Astrocyte (in vitro differentiated cells and primary cell): Measurements from ENCODE around the gene HJURP. TPM values are rescaled to one million over a fixed set of nuclear protein-coding genes. Genes with fewer than 3 reads are reported as not detected.

Source experiments
- DNase-seq: peaks from one replicate; pipeline ENCODE4 v3.0.0-alpha.2; 2010; ENCODE audit warnings: low read depth
- FAIRE-seq: peaks from 2 replicates; lab custom pipeline; 2011; peaks lifted over from hg19 to GRCh38; lab: Jason Lieb, UNC
- H2AFZ ChIP-seq: 2 replicates; pipeline ENCODE4 v1.6.0; 2012; ENCODE audit warnings: low read depth, low read length, inconsistent platforms
- H3K27ac ChIP-seq: 2 replicates; pipeline ENCODE4 v1.5.1; 2011; ENCODE audit warnings: low read depth, low read length, inconsistent platforms
- H3K27me3 ChIP-seq: 2 replicates; pipeline ENCODE4 v1.6.0; 2011; ENCODE audit warnings: low read length, inconsistent platforms; ENCODE audit not compliant: insufficient read depth
- H3K36me3 ChIP-seq: 2 replicates; pipeline ENCODE4 v1.5.1; 2011; ENCODE audit warnings: low read length, inconsistent platforms; ENCODE audit not compliant: insufficient read depth
- H3K4me1 ChIP-seq: 2 replicates; pipeline ENCODE4 v1.5.1; 2011; ENCODE audit warnings: low read length, inconsistent platforms; ENCODE audit not compliant: insufficient read depth
- H3K4me2 ChIP-seq: 2 replicates; pipeline ENCODE4 v1.6.0; 2012; ENCODE audit warnings: low read length, inconsistent platforms
- H3K4me3 ChIP-seq: 2 replicates; pipeline ENCODE4 v1.5.1; 2011; ENCODE audit warnings: low read depth, mild to moderate bottlenecking, low read length, inconsistent platforms; ENCODE audit not compliant: insufficient read depth
- H3K79me2 ChIP-seq: 2 replicates; pipeline ENCODE4 v1.6.0; 2012; ENCODE audit warnings: mild to moderate bottlenecking, low read length, inconsistent platforms; ENCODE audit not compliant: insufficient read depth
- H3K9ac ChIP-seq: 2 replicates; pipeline ENCODE4 v1.6.0; 2012; ENCODE audit warnings: mild to moderate bottlenecking, low read length, inconsistent platforms
- H3K9me3 ChIP-seq: 2 replicates; pipeline ENCODE4 v1.5.1; 2012; ENCODE audit warnings: low read depth, mild to moderate bottlenecking, low read length, inconsistent platforms; ENCODE audit not compliant: insufficient read depth
- H4K20me1 ChIP-seq: 2 replicates; pipeline ENCODE4 v1.6.0; 2012; ENCODE audit warnings: low read length, inconsistent platforms; ENCODE audit not compliant: insufficient read depth
- H3K27ac Mint-ChIP-seq: one replicate; pipeline ENCODE4 v1.8.0; 2021; ENCODE audit warnings: mild to moderate bottlenecking, mixed read lengths; ENCODE audit not compliant: unreplicated experiment
- H3K27me3 Mint-ChIP-seq: one replicate; pipeline ENCODE4 v1.8.0; 2021; ENCODE audit warnings: low read depth, mixed read lengths; ENCODE audit not compliant: unreplicated experiment
- H3K36me3 Mint-ChIP-seq: one replicate; pipeline ENCODE4 v1.8.0; 2021; ENCODE audit warnings: low read depth, mixed read lengths; ENCODE audit not compliant: unreplicated experiment
- H3K4me1 Mint-ChIP-seq: one replicate; pipeline ENCODE4 v1.8.0; 2021; ENCODE audit warnings: low read depth, mixed read lengths; ENCODE audit not compliant: unreplicated experiment
- H3K4me3 Mint-ChIP-seq: one replicate; pipeline ENCODE4 v1.8.0; 2021; ENCODE audit warnings: mild to moderate bottlenecking, moderate library complexity, mixed read lengths; ENCODE audit not compliant: unreplicated experiment
- H3K9me3 Mint-ChIP-seq: one replicate; pipeline ENCODE4 v1.8.0; 2021; ENCODE audit warnings: mild to moderate bottlenecking, mixed read lengths; ENCODE audit not compliant: unreplicated experiment
- EZH2 ChIP-seq: IDR thresholded peaks from 2 replicates; pipeline ENCODE4 v1.6.1; 2012; ENCODE audit warnings: mild to moderate bottlenecking, low read length, inconsistent platforms; ENCODE audit not compliant: insufficient read depth
- total RNA-seq: library from RNA; stranded (reverse); gene quantifications from 2 replicates; pipeline ENCODE4 v1.2.1, GENCODE V29; 2021
- TF ChIP-seq, protein P1 (sequence below): IDR thresholded peaks from 2 replicates; pipeline ENCODE4 v1.5.1; 2011; ENCODE audit warnings: low read depth, mild to moderate bottlenecking, inconsistent platforms, low read length, moderate library complexity; ENCODE audit not compliant: insufficient read depth

The HJURP gene
- total RNA-seq, 1 donor from 2014 or later, result 5.9 TPM

DNA sequence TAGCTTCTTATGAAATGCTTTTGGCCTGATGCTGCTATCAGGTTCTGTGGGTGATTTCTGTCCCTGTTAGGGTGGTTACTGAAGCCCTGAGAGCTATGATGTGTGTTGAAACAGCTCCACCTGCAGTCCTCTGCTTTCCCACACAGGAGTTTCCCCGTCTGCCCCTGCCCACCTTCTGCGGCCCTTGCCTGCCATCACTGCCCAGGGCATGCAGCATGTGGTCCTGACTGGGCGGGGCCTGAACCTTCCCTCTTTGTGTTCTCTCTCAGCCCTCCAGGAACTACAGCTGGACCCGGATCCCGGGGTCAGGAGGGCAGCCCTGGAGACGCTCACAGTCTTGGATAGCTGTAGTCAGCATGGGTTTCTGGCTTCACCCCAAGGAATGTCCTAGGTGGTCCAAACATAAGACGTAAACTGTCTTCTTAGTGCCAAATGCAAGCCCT, 21.4 kb downstream of the HJURP start:
- Histone ChIP-seq H3K4me3 (no peak overlapping the region), H3K27ac (no peak overlapping the region), H3K79me2 (peaks cover 27% of the 10 kb centered on the region), H4K20me1 (no peaks in the 10 kb centered on the region), H2AFZ (peak overlapping the region; percentile 2), H3K9ac (no peak overlapping the region), H3K36me3 (peaks cover 13% of the 10 kb centered on the region), H3K9me3 (no peaks in the 10 kb centered on the region), H3K4me2 (no peak overlapping the region), H3K4me1 (peaks cover 4% of the 10 kb centered on the region), H3K27me3 (no peaks in the 10 kb centered on the region)
- Mint-ChIP-seq H3K27ac (no peak overlapping the region), H3K36me3 (peaks cover 5% of the 10 kb centered on the region), H3K9me3 (no peaks in the 10 kb centered on the region), H3K27me3 (peaks cover 1% of the 10 kb centered on the region), H3K4me3 (no peak overlapping the region), H3K4me1 (peaks cover 8% of the 10 kb centered on the region)
- peak; percentile 59 for DNase-seq
- no peak for TF ChIP-seq EZH2
- TF ChIP-seq, protein P1, sequence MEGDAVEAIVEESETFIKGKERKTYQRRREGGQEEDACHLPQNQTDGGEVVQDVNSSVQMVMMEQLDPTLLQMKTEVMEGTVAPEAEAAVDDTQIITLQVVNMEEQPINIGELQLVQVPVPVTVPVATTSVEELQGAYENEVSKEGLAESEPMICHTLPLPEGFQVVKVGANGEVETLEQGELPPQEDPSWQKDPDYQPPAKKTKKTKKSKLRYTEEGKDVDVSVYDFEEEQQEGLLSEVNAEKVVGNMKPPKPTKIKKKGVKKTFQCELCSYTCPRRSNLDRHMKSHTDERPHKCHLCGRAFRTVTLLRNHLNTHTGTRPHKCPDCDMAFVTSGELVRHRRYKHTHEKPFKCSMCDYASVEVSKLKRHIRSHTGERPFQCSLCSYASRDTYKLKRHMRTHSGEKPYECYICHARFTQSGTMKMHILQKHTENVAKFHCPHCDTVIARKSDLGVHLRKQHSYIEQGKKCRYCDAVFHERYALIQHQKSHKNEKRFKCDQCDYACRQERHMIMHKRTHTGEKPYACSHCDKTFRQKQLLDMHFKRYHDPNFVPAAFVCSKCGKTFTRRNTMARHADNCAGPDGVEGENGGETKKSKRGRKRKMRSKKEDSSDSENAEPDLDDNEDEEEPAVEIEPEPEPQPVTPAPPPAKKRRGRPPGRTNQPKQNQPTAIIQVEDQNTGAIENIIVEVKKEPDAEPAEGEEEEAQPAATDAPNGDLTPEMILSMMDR, result peak; percentile 33
- no peak for FAIRE-seq

DNA sequence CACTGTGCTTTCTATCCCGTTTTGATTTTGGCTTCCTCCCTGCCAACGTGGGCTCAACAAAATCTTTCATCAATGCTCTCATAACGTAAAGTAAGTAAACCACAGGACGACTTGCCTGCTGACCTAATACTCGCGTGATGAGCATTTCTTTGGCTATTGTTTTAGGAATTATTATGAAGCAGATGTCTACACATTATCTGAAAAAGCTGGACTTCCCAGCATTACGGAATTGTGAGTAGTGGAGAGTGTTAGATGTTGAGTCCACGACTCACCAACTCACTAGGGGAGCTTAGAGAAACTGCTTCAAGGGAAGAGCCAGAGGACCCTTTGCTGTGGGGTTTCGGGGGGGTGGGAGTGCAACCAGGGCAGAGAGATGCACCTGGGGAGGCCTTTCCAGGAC, 21.9 kb downstream of the HJURP start:
- Histone ChIP-seq H3K27ac (no peak overlapping the region), H3K9ac (no peak overlapping the region), H4K20me1 (no peaks in the 10 kb centered on the region), H3K4me2 (no peak overlapping the region), H3K4me1 (peaks cover 4% of the 10 kb centered on the region), H3K79me2 (peaks cover 23% of the 10 kb centered on the region), H3K9me3 (no peaks in the 10 kb centered on the region), H2AFZ (peak overlapping the region; percentile 2), H3K27me3 (no peaks in the 10 kb centered on the region), H3K36me3 (peaks cover 13% of the 10 kb centered on the region), H3K4me3 (no peak overlapping the region)
- H3K4me1 Mint-ChIP-seq, result peaks cover 8% of the 10 kb centered on the region
- H3K27me3 Mint-ChIP-seq, result peaks cover 3% of the 10 kb centered on the region
- FAIRE-seq (no peak), DNase-seq (peak; percentile 48)
- TF ChIP-seq EZH2, result no peak
- TF ChIP-seq, protein P1, result no peak
- H3K4me3 Mint-ChIP-seq, result no peak overlapping the region
- H3K27ac Mint-ChIP-seq, result no peak overlapping the region
- no peaks in the 10 kb centered on the region for H3K9me3 Mint-ChIP-seq
- peaks cover 4% of the 10 kb centered on the region for H3K36me3 Mint-ChIP-seq

DNA sequence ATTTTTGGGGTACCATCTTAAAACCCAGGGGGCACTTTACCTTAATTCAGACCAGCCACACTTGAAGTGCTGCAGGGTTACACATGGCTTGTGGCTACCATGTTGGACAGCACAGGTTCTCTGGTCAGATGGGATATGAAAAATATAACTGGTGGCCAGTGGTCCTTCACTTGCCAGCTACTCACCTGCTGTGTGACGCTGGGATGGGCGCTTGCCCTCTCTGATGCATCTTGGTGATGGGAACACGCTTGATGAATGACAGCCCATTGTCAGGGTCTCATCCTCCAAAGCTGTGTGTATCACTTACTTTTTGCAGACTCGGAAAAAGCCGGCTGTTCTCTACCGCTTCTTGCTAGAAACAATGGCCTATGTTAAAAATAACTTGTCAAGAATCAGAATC, 22.5 kb downstream of the HJURP start:
- H3K4me1 Mint-ChIP-seq, result peaks cover 8% of the 10 kb centered on the region
- no peak overlapping the region for H3K9ac ChIP-seq
- H3K4me2 ChIP-seq, result no peak overlapping the region
- DNase-seq (no peak), FAIRE-seq (no peak)
- H3K9me3 Mint-ChIP-seq, result no peaks in the 10 kb centered on the region
- peak overlapping the region; percentile 2 for H2AFZ ChIP-seq
- H3K36me3 Mint-ChIP-seq, result no peaks in the 10 kb centered on the region
- peaks cover 4% of the 10 kb centered on the region for H3K4me1 ChIP-seq
- TF ChIP-seq, protein P1, result no peak
- no peak for TF ChIP-seq EZH2
- peaks cover 13% of the 10 kb centered on the region for H3K36me3 ChIP-seq
- no peaks in the 10 kb centered on the region for H4K20me1 ChIP-seq
- H3K27ac Mint-ChIP-seq, result no peak overlapping the region
- H3K4me3 Mint-ChIP-seq, result no peak overlapping the region
- H3K27me3 Mint-ChIP-seq, result peaks cover 3% of the 10 kb centered on the region
- no peaks in the 10 kb centered on the region for H3K27me3 ChIP-seq
- no peak overlapping the region for H3K4me3 ChIP-seq
- H3K79me2 ChIP-seq, result peaks cover 20% of the 10 kb centered on the region
- H3K9me3 ChIP-seq, result no peaks in the 10 kb centered on the region
- H3K27ac ChIP-seq, result no peak overlapping the region
